GM10266 (cell line): Measurements from ENCODE around the gene SOX6.

Source experiments
- DNase-seq: peaks from one replicate; pipeline ENCODE4 v3.0.0; 2012; ENCODE audit errors: extremely low spot score
- CTCF ChIP-seq: IDR thresholded peaks from 2 replicates; pipeline ENCODE4 v1.5.1; 2012; ENCODE audit warnings: mild to moderate bottlenecking, low read depth; ENCODE audit not compliant: control insufficient read depth, insufficient read depth; ENCODE audit errors: missing control alignments

The SOX6 gene

GRCh38 chr11:16167706-16168487 lies 188.4 kb downstream of the SOX6 start:
- TF ChIP-seq CTCF = no peak
- no peak for DNase-seq

- DNase-seq = no peak
- no peak for TF ChIP-seq CTCF
Observed at GRCh38 chr11:16166571-16166970, 189.8 kb downstream of the SOX6 start.

GRCh38 chr11:16160146-16160545 lies 196.2 kb downstream of the SOX6 start:
- no peak for DNase-seq
- no peak for TF ChIP-seq CTCF

GRCh38 chr11:16158426-16158994 lies 197.8 kb downstream of the SOX6 start:
- DNase-seq = no peak
- TF ChIP-seq CTCF = no peak

- DNase-seq = no peak
- TF ChIP-seq CTCF = no peak
Observed at GRCh38 chr11:16157327-16157726, 199.0 kb downstream of the SOX6 start.

GRCh38 chr11:16155448-16155847 lies 200.9 kb downstream of the SOX6 start:
- no peak for DNase-seq
- no peak for TF ChIP-seq CTCF

GRCh38 chr11:16154715-16155396 lies 201.5 kb downstream of the SOX6 start:
- no peak for TF ChIP-seq CTCF
- no peak for DNase-seq
